ENCODE results near the gene RYR3.

- TF ChIP-seq, protein P1, sequence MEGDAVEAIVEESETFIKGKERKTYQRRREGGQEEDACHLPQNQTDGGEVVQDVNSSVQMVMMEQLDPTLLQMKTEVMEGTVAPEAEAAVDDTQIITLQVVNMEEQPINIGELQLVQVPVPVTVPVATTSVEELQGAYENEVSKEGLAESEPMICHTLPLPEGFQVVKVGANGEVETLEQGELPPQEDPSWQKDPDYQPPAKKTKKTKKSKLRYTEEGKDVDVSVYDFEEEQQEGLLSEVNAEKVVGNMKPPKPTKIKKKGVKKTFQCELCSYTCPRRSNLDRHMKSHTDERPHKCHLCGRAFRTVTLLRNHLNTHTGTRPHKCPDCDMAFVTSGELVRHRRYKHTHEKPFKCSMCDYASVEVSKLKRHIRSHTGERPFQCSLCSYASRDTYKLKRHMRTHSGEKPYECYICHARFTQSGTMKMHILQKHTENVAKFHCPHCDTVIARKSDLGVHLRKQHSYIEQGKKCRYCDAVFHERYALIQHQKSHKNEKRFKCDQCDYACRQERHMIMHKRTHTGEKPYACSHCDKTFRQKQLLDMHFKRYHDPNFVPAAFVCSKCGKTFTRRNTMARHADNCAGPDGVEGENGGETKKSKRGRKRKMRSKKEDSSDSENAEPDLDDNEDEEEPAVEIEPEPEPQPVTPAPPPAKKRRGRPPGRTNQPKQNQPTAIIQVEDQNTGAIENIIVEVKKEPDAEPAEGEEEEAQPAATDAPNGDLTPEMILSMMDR (conservative IDR thresholded peaks at IDR 0.05; ENCODE audit: low read depth, low read length): no peak
- no peak for TF ChIP-seq EZH2 (IDR thresholded peaks at IDR 0.05; ENCODE audit: borderline replicate concordance, low read depth, low read length, poor library complexity, severe bottlenecking)
Observed at GRCh38 chr15:33329457-33329856, 18.7 kb downstream of the RYR3 start.

Measured in A673 (cell line).